Measurements from ENCODE around the gene RASL11B.

The RASL11B gene

GRCh38 chr4:52842792-52843191 is 19.3 kb upstream of the RASL11B start:
- no peak overlapping the region for H3K9ac ChIP-seq (ENCODE audit: low read depth, low read length, poor library complexity, severe bottlenecking)
- H3K27me3 ChIP-seq (ENCODE audit: insufficient read depth, low read length, poor library complexity, severe bottlenecking), result no peaks in the 10 kb centered on the region
- H3K9me2 ChIP-seq (replicated peaks; ENCODE audit: low read depth, low read length), result no peaks in the 10 kb centered on the region
- no peaks in the 10 kb centered on the region for H3K36me3 ChIP-seq (ENCODE audit: insufficient read depth, low read length)
- no peaks in the 10 kb centered on the region for H3K4me1 ChIP-seq (ENCODE audit: insufficient read depth, low read length, poor library complexity, severe bottlenecking)
- no peak overlapping the region for H2AFZ ChIP-seq (ENCODE audit: low read length)
- no peak overlapping the region for H3K4me2 ChIP-seq (ENCODE audit: low read depth, low read length, poor library complexity, severe bottlenecking)
- no peaks in the 10 kb centered on the region for H3K79me2 ChIP-seq (ENCODE audit: insufficient read depth, low read length)
- H3K9me3 ChIP-seq (ENCODE audit: insufficient read depth, low read depth, low read length), result no peaks in the 10 kb centered on the region
- H3K4me3 ChIP-seq (ENCODE audit: low read length, poor library complexity, severe bottlenecking), result no peak overlapping the region
- no peaks in the 10 kb centered on the region for H4K20me1 ChIP-seq (ENCODE audit: insufficient read depth, low read length, poor library complexity, severe bottlenecking)
- H3F3A ChIP-seq (ENCODE audit: low read depth), result no peaks in the 10 kb centered on the region
- TF ChIP-seq CTCF (conservative IDR thresholded peaks at IDR 0.05; ENCODE audit: low read length) (no peak), EZH2phosphoT487 (IDR thresholded peaks at IDR 0.05; ENCODE audit: borderline replicate concordance) (no peak)

GRCh38 chr4:52843351-52843750 is 18.8 kb upstream of the RASL11B start:
- H3K27me3 ChIP-seq (ENCODE audit: insufficient read depth, low read length, poor library complexity, severe bottlenecking), result no peaks in the 10 kb centered on the region

GRCh38 chr4:52843958-52844357 is 18.2 kb upstream of the RASL11B start:
- H3K4me1 ChIP-seq (ENCODE audit: insufficient read depth, low read length, poor library complexity, severe bottlenecking), result no peaks in the 10 kb centered on the region
- H3K4me3 ChIP-seq (ENCODE audit: low read length, poor library complexity, severe bottlenecking), result no peak overlapping the region
- no peaks in the 10 kb centered on the region for H3K9me3 ChIP-seq (ENCODE audit: insufficient read depth, low read depth, low read length)
- no peak overlapping the region for H2AFZ ChIP-seq (ENCODE audit: low read length)
- no peak overlapping the region for H3K9ac ChIP-seq (ENCODE audit: low read depth, low read length, poor library complexity, severe bottlenecking)
- TF ChIP-seq CTCF (conservative IDR thresholded peaks at IDR 0.05; ENCODE audit: low read length) (no peak), EZH2phosphoT487 (IDR thresholded peaks at IDR 0.05; ENCODE audit: borderline replicate concordance) (no peak)
- no peaks in the 10 kb centered on the region for H3K27me3 ChIP-seq (ENCODE audit: insufficient read depth, low read length, poor library complexity, severe bottlenecking)
- no peaks in the 10 kb centered on the region for H3K36me3 ChIP-seq (ENCODE audit: insufficient read depth, low read length)
- no peaks in the 10 kb centered on the region for H3K9me2 ChIP-seq (replicated peaks; ENCODE audit: low read depth, low read length)
- H3K79me2 ChIP-seq (ENCODE audit: insufficient read depth, low read length), result no peaks in the 10 kb centered on the region
- no peaks in the 10 kb centered on the region for H3F3A ChIP-seq (ENCODE audit: low read depth)
- H3K4me2 ChIP-seq (ENCODE audit: low read depth, low read length, poor library complexity, severe bottlenecking), result no peak overlapping the region
- no peaks in the 10 kb centered on the region for H4K20me1 ChIP-seq (ENCODE audit: insufficient read depth, low read length, poor library complexity, severe bottlenecking)

More at GRCh38 chr4:52843351-52843750, 18.8 kb upstream of the RASL11B start:
- H3K4me3 ChIP-seq (ENCODE audit: low read length, poor library complexity, severe bottlenecking), result no peak overlapping the region
- H3K79me2 ChIP-seq (ENCODE audit: insufficient read depth, low read length), result no peaks in the 10 kb centered on the region
- TF ChIP-seq CTCF (conservative IDR thresholded peaks at IDR 0.05; ENCODE audit: low read length), result no peak
- TF ChIP-seq EZH2phosphoT487 (IDR thresholded peaks at IDR 0.05; ENCODE audit: borderline replicate concordance), result no peak
- no peaks in the 10 kb centered on the region for H3K36me3 ChIP-seq (ENCODE audit: insufficient read depth, low read length)
- H3K9me3 ChIP-seq (ENCODE audit: insufficient read depth, low read depth, low read length), result no peaks in the 10 kb centered on the region
- no peak overlapping the region for H3K9ac ChIP-seq (ENCODE audit: low read depth, low read length, poor library complexity, severe bottlenecking)
- no peak overlapping the region for H3K4me2 ChIP-seq (ENCODE audit: low read depth, low read length, poor library complexity, severe bottlenecking)
- H4K20me1 ChIP-seq (ENCODE audit: insufficient read depth, low read length, poor library complexity, severe bottlenecking), result no peaks in the 10 kb centered on the region
- H2AFZ ChIP-seq (ENCODE audit: low read length), result no peak overlapping the region
- no peaks in the 10 kb centered on the region for H3K4me1 ChIP-seq (ENCODE audit: insufficient read depth, low read length, poor library complexity, severe bottlenecking)
- no peaks in the 10 kb centered on the region for H3F3A ChIP-seq (ENCODE audit: low read depth)
- H3K9me2 ChIP-seq (replicated peaks; ENCODE audit: low read depth, low read length), result no peaks in the 10 kb centered on the region

Measured in Loucy (cell line).